HepG2 (cell line): ENCODE results near the gene TAAR9. TPM values are rescaled to one million over a fixed set of nuclear protein-coding genes. Genes with fewer than 3 reads are reported as not detected.

ENCODE experiments used
- ATAC-seq: fragments of 200-7000 bp; cut with Tn5 transposase; 3 replicates; pipeline ENCODE4 v1.9.1; 2020; ENCODE audit warnings: mild to moderate bottlenecking, moderate library complexity
- BruUV-seq: library from RNA; stranded (reverse); fragments of 400-500 nt; replicated peaks from 2 replicates; lab custom pipeline; 2021; lab: Mats Ljungman, UMichigan
- CTCF ChIA-PET: fragments of 300-600 bp; formaldehyde crosslinking; extraction: SDS; loops from one replicate; lab custom pipeline; 2021; ENCODE audit warnings: low total read pairs, inconsistent platforms, low intra/inter-chr PET ratio; lab: Yijun Ruan, JAX
- POLR2A ChIA-PET: fragments of 350-600 bp; sonication (Branson Sonifier 250); formaldehyde crosslinking; loops from one replicate; lab custom pipeline; 2020; ENCODE audit warnings: antibody characterized with exemption, inconsistent platforms; lab: Yijun Ruan, JAX
- DNase-seq: peaks from one replicate; pipeline ENCODE4 v3.0.0-alpha.2; 2015; ENCODE audit warnings: low spot score
- FAIRE-seq: peaks from 3 replicates; lab custom pipeline; 2011; peaks lifted over from hg19 to GRCh38; lab: Jason Lieb, UNC
- H2AFZ ChIP-seq: one replicate; pipeline ENCODE4 v1.6.1; 2011; ENCODE audit warnings: low read length, inconsistent platforms
- H3K27ac ChIP-seq: fragments of 300-600 bp; 3 replicates; pipeline ENCODE4 v1.8.0; 2011; ENCODE audit warnings: mixed run types, mild to moderate bottlenecking, mixed read lengths, low read length, inconsistent platforms; ENCODE audit not compliant: insufficient read depth; ENCODE audit errors: extremely low read length
- H3K27me3 ChIP-seq, 2 experiments: fragments of 200-600 bp in 1 of 2; 2 replicates in 1 of 2; 3 replicates in 1 of 2; pipeline versions ENCODE4 v1.6.0 to v1.8.0; 2011; ENCODE audit warnings: low read length in 2 of 2, mild to moderate bottlenecking in 2 of 2, moderate library complexity in 2 of 2, inconsistent platforms in 1 of 2; ENCODE audit not compliant: insufficient read depth in 2 of 2, control insufficient read depth in 1 of 2
- H3K36me3 ChIP-seq, 2 experiments: fragments of 200-600 bp in 1 of 2; replicated peaks in 1 of 2; 2 replicates in 1 of 2; 3 replicates in 1 of 2; pipeline versions ENCODE4 v1.5.1 to v1.8.0; 2011; ENCODE audit warnings: low read length in 2 of 2, inconsistent platforms in 1 of 2; ENCODE audit not compliant: insufficient read depth in 2 of 2, control insufficient read depth in 1 of 2
- H3K4me1 ChIP-seq: 2 replicates; pipeline ENCODE4 v1.5.1; 2012; ENCODE audit warnings: low read length, inconsistent platforms; ENCODE audit not compliant: insufficient read depth
- H3K4me2 ChIP-seq: 2 replicates; pipeline ENCODE4 v1.6.0; 2011; ENCODE audit warnings: low read depth, low read length, inconsistent platforms
- H3K4me3 ChIP-seq, 3 experiments: fragments of 200-600 bp in 1 of 3; sonication (generic), shearing (Covaris generic) in 1 of 3; replicated peaks in 1 of 3; 2 replicates each; pipeline ENCODE4 v1.5.1; 2011 to 2016; ENCODE audit warnings: low read length in 3 of 3, inconsistent platforms in 2 of 3, low read depth in 2 of 3, mild to moderate bottlenecking in 2 of 3, control low read depth in 1 of 3, mixed read lengths in 1 of 3; ENCODE audit not compliant: insufficient read depth in 1 of 3
- H3K79me2 ChIP-seq: one replicate; pipeline ENCODE4 v1.6.1; 2011; ENCODE audit warnings: low read length, inconsistent platforms; ENCODE audit not compliant: insufficient read depth
- H3K9ac ChIP-seq: 2 replicates; pipeline ENCODE4 v1.6.0; 2011; ENCODE audit warnings: mild to moderate bottlenecking, low read depth, low read length, inconsistent platforms; ENCODE audit not compliant: insufficient read depth
- H3K9me3 ChIP-seq: 2 replicates; pipeline ENCODE4 v1.5.1; 2012; ENCODE audit warnings: mild to moderate bottlenecking, low read length
- H4K20me1 ChIP-seq: 2 replicates; pipeline ENCODE4 v1.6.0; 2011; ENCODE audit warnings: inconsistent platforms, mild to moderate bottlenecking, low read length, moderate library complexity; ENCODE audit not compliant: insufficient read depth
- AFF4 ChIP-seq: sonication (generic); formaldehyde crosslinking; IDR thresholded peaks from 2 replicates; pipeline ENCODE4 v1.4.0; 2020; ENCODE audit warnings: missing genetic modification reagents
- BCL3 ChIP-seq: sonication (generic); formaldehyde crosslinking; IDR thresholded peaks from 2 replicates; pipeline ENCODE4 v1.5.1; 2020; ENCODE audit warnings: mild to moderate bottlenecking, missing genetic modification reagents, moderate library complexity
- HNRNPH1 ChIP-seq: fragments of 200-400 bp; formaldehyde crosslinking; optimal IDR thresholded peaks from 2 replicates; pipeline ENCODE3; 2017; ENCODE audit warnings: mild to moderate bottlenecking, low read depth, low read length
- RBM22 ChIP-seq: fragments of 200-400 bp; formaldehyde crosslinking; optimal IDR thresholded peaks from 2 replicates; pipeline ENCODE3; 2017; ENCODE audit warnings: mild to moderate bottlenecking, low read length, moderate library complexity
- SIX4 ChIP-seq: sonication (generic); formaldehyde crosslinking; IDR thresholded peaks from 2 replicates; pipeline ENCODE4 v1.4.0; 2020; ENCODE audit warnings: missing genetic modification reagents
- SMARCC2 ChIP-seq: fragments of 450-650 bp; IDR thresholded peaks from 2 replicates; pipeline ENCODE4 v1.6.1; 2017; ENCODE audit warnings: antibody characterized with exemption, mild to moderate bottlenecking
- STAT5B ChIP-seq: sonication (generic); formaldehyde crosslinking; IDR thresholded peaks from 2 replicates; pipeline ENCODE4 v1.4.0; 2020; ENCODE audit warnings: missing genetic modification reagents
- ZNF337 ChIP-seq: sonication (generic); formaldehyde crosslinking; IDR thresholded peaks from 2 replicates; pipeline ENCODE4 v1.5.1; 2020; ENCODE audit warnings: missing genetic modification reagents, low read depth, mild to moderate bottlenecking, borderline replicate concordance
- ZNF570 ChIP-seq: sonication (generic); formaldehyde crosslinking; IDR thresholded peaks from 2 replicates; pipeline ENCODE4 v1.4.0; 2020; ENCODE audit warnings: mild to moderate bottlenecking, missing genetic modification reagents, borderline replicate concordance
- ZNF576 ChIP-seq: sonication (generic); formaldehyde crosslinking; IDR thresholded peaks from 2 replicates; pipeline ENCODE4 v1.4.0; 2020; ENCODE audit warnings: mild to moderate bottlenecking, missing genetic modification reagents
- whole genome bisulfite sequencing: methylation state at CpG from one replicate; pipeline ENCODE4 v1.1.6; 2017; ENCODE audit warnings: low lambda C conversion rate; 5-methylcytosine and 5-hydroxymethylcytosine counted together
- in situ Hi-C: cut with HindIII; loops from 2 replicates; pipeline ENCODE4 v1.10.0; 2017; ENCODE audit warnings: low pct_unique_long_range_greater_than_20kb; ENCODE audit not compliant: extremely low pct_ligation_motif_present
- intact Hi-C: fragments of 100-400 bp; cut with micrococcal nuclease; formaldehyde crosslinking; loops from one replicate; pipeline ENCODE4 v1.10.0; 2022; ENCODE audit not compliant: unreplicated experiment
- polyA plus RNA-seq, 8 experiments: library from polyadenylated mRNA; depleted of rRNA in 3 of 8; stranded (reverse) in 7 of 8; unstranded in 1 of 8; fragments of >200 nt; fragmentation: Illumina TruSeq in 4 of 8; extraction: Trizol in 4 of 8; gene quantifications; 2 replicates each; pipeline versions ENCODE4 v1.2.1 to v1.2.3, GENCODE V29; 2011 to 2016; ENCODE audit warnings: low read depth in 4 of 8, missing spikeins in 1 of 8, mixed read lengths in 1 of 8; ENCODE audit not compliant: insufficient read depth in 1 of 8
- total RNA-seq, 5 experiments: library from RNA; depleted of rRNA; stranded (reverse); fragments of >200 nt; fragmentation: Illumina TruSeq; extraction: Trizol; gene quantifications; 2 replicates each; pipeline ENCODE4 v1.2.3, GENCODE V29; 2016; ENCODE audit warnings: low read depth in 1 of 5

TAAR9 gene
- total and polyA plus RNA-seq, 2 of the 13 experiments (the other 11 are each of a cell fraction or from before 2014, with no cell fraction given): 0.07 TPM; not detected in 1

- Histone ChIP-seq H3K27ac (peak overlapping the region; percentile 66), H3K9me3 (no peaks in the 10 kb centered on the region), H4K20me1 (peaks cover 10% of the 10 kb centered on the region), H2AFZ (no peak overlapping the region), H3K36me3 (peaks cover 0 to 5% of the 10 kb centered on the region in 2 experiments; a peak in 3 of 5 replicates), H3K4me2 (peak overlapping the region; percentile 92), H3K4me3 (peak overlapping the region; percentile 82 to 89 (median 88)), H3K27me3 (no peaks in the 10 kb centered on the region), H3K9ac (peak overlapping the region; percentile 76), H3K4me1 (peaks cover 28% of the 10 kb centered on the region), H3K79me2 (peaks cover 40% of the 10 kb centered on the region)
- no peak for FAIRE-seq
- CTCF ChIA-PET: no interaction called here
- DNase-seq: no peak
- no TSS peak for BruUV-seq
- WGBS: under 1% methylated on average over 7 of the region's 7 CpGs
- no peak for TF ChIP-seq HNRNPH1
- TF ChIP-seq SIX4 (CRISPR knock-in tag): no peak
- TF ChIP-seq SMARCC2: no peak
- no peak for TF ChIP-seq ZNF570 (CRISPR knock-in tag)
- no peak for TF ChIP-seq STAT5B (CRISPR knock-in tag)
- no peak for TF ChIP-seq RBM22
- TF ChIP-seq AFF4: no peak
- no peak for TF ChIP-seq BCL3
- TF ChIP-seq ZNF576 (CRISPR knock-in tag): no peak
- TF ChIP-seq ZNF337 (CRISPR knock-in tag): no peak
- no peak for ATAC-seq
- POLR2A ChIA-PET: interaction anchor here (0.9 to 1.7 kb wide), 6 partner anchors 11 to 306 kb away, joined by 4 to 23 read pairs (median 8); partner anchors contain the start of genes RPS12 and SLC18B1
- intact Hi-C loops: loop anchor here (5.0 to 10.0 kb wide), 3 partner anchors 300 to 1440 kb away; partner anchors contain the start of genes RPS12 and TBPL1
- in situ Hi-C loops: no loop called here
Measured at GRCh38 chr6:132512342-132512637, 25.8 kb upstream of the TAAR9 start.
